Cerebellar cortex (tissue), 1 donor: Measurements from ENCODE around the gene GATA5.

Source experiments
- DNase-seq: peaks from one replicate; pipeline ENCODE4 v3.0.0-alpha.2; 2015; ENCODE audit warnings: low spot score

GATA5 gene

GRCh38 chr20:62454904-62455636 is 20.7 kb downstream of the GATA5 start:
- DNase-seq, result no peak

- no peak for DNase-seq
Measured at GRCh38 chr20:62453186-62453808, 22.5 kb downstream of the GATA5 start.

- no peak for DNase-seq
Measured at GRCh38 chr20:62452475-62453095, 23.2 kb downstream of the GATA5 start.

GRCh38 chr20:62451970-62452369 is 23.8 kb downstream of the GATA5 start:
- no peak for DNase-seq

GRCh38 chr20:62451156-62451767 is 24.5 kb downstream of the GATA5 start:
- no peak for DNase-seq

GRCh38 chr20:62449951-62450691 is 25.7 kb downstream of the GATA5 start:
- DNase-seq, result no peak

- no peak for DNase-seq
Measured at GRCh38 chr20:62448788-62449187, 27.0 kb downstream of the GATA5 start.

GRCh38 chr20:62448038-62448437 is 27.8 kb downstream of the GATA5 start:
- DNase-seq, result no peak

GRCh38 chr20:62446888-62447869 is 28.6 kb downstream of the GATA5 start:
- no peak for DNase-seq

- no peak for DNase-seq
Measured at GRCh38 chr20:62446481-62446880, 29.3 kb downstream of the GATA5 start.

GRCh38 chr20:62445553-62446340 is 30.0 kb downstream of the GATA5 start:
- no peak for DNase-seq

GRCh38 chr20:62444286-62444685 is 31.5 kb downstream of the GATA5 start:
- no peak for DNase-seq

GRCh38 chr20:62441987-62442539 is 33.7 kb downstream of the GATA5 start:
- DNase-seq, result no peak

- no peak for DNase-seq
Measured at GRCh38 chr20:62439218-62439617, 36.6 kb downstream of the GATA5 start.

- DNase-seq, result no peak
Measured at GRCh38 chr20:62437927-62438326, 37.9 kb downstream of the GATA5 start.

GRCh38 chr20:62437496-62437895 is 38.3 kb downstream of the GATA5 start:
- no peak for DNase-seq

- no peak for DNase-seq
Measured at GRCh38 chr20:62436692-62437091, 39.1 kb downstream of the GATA5 start.

- no peak for DNase-seq
Measured at GRCh38 chr20:62433658-62434497, 41.9 kb downstream of the GATA5 start.
